H1 (cell line): ENCODE data around the gene RSL24D1.

Experiments used
- EZH2 ChIP-seq: fragments of 200-600 bp; sonication (generic); IDR thresholded peaks from 2 replicates; pipeline ENCODE4 v1.7.1; 2012; ENCODE audit warnings: low read depth, mild to moderate bottlenecking, moderate library complexity, low read length, inconsistent platforms; ENCODE audit not compliant: severe bottlenecking
- HDAC2 ChIP-seq, 2 experiments: fragments of 300-600 bp in 1 of 2; sonication (generic) in 1 of 2; IDR thresholded peaks; 2 replicates each; pipeline ENCODE4 v1.6.1; 2011 to 2012; ENCODE audit warnings: low read depth in 2 of 2, low read length in 2 of 2, mild to moderate bottlenecking in 2 of 2, moderate library complexity in 2 of 2, borderline replicate concordance in 1 of 2, inconsistent platforms in 1 of 2

- TF ChIP-seq HDAC2 (IDR thresholded peaks at IDR 0.05; ENCODE audit: borderline replicate concordance in 1 of 2, low read depth in 2 of 2, low read length in 2 of 2) (no peak), EZH2 (no peak)
Observed at GRCh38 chr15:55230953-55231352, 34.2 kb upstream of the RSL24D1 start.
